Measurements from ENCODE around the gene EML4. TPM values are rescaled to one million over a fixed set of nuclear protein-coding genes. Genes with fewer than 3 reads are reported as not detected.
A peak's percentile ranks its signal among the peaks of the same experiment; 100 is the strongest.
"Not testable (repeated sequence)": the region's sequence is repeated elsewhere in the genome, so short reads cannot be mapped to it uniquely, and the experiment has no call there.

The EML4 gene
- polyA plus RNA-seq, 3 donors: 94.5 to 126 (median 121) TPM

DNA sequence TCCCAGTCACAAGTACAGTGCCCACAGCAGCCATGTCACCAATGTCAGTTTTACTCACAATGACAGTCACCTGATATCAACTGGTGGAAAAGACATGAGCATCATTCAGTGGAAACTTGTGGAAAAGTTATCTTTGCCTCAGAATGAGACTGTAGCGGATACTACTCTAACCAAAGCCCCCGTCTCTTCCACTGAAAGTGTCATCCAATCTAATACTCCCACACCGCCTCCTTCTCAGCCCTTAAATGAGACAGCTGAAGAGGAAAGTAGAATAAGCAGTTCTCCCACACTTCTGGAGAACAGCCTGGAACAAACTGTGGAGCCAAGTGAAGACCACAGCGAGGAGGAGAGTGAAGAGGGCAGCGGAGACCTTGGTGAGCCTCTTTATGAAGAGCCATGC, 160.6 kb downstream of the EML4 start:
- no peak for DNase-seq

DNA sequence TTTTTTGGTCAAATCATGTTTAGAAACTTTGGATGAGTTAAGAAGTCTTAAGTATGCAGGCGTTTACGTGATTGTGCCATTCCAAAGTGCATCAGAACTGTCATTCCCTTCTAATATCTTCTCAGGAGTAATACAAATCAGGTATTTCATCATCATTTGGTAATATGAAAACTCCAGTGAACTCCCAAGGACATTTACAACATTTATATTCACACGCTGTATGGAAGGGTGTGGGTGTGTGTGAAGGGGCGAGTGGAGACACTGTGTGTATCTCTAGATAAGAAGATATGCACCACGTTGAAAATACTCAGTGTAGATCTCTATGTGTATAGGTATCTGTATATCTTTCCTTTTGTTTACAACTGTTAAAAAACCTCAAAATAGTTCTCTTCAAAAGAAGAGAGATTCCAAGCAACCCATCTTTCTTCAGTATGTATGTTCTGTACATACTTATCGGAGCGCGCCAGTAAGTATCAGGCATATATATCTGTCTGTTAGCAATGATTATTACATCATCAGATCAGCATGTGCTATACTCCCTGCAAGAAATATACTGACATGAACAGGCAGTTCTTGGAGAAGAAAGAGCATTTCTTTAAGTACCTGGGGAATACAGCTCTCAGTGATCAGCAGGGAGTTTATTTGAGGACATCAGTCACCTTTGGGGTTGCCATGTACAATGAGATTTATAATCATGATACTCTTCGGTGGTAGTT, 162.6 kb downstream of the EML4 start:
- DNase-seq: no peak

DNA sequence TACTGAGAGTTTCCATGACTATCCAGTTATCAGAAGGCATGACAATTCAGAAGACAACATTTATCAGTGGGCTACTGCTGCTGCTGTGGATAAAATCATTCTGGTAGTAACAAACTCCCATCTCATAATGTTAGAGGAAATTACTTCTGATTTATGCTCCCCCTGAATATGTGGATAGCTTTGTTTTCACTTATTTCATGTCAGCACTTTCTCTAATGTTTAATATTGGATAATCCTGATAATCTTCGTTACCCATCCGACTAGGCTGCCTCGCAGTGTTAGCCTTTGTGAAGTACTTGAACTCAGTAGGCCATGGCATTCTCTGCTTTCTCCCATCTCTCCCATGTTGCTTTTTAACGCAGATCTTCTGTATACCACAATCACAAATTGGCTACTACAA, 163.4 kb downstream of the EML4 start:
- no peak for DNase-seq

DNA sequence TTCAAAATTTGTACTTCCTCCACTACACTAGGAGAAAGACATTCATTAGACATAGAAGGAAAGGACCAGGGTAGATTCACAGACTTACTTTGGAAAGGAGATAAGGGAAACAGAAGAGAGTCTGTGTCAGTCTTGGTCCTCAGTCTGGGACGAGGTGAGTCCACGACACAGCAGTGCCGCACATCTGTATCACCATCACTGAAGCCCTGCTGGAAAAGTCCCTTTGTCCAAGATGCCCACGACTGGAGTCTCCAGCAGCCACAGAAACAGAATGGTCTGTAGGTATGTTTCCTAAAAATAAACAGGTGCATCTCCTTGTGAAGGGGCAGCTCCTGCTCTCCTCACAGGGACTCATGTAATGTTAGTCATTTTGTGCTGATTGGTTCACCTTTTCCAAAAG, 164.4 kb downstream of the EML4 start:
- DNase-seq: no peak

DNA sequence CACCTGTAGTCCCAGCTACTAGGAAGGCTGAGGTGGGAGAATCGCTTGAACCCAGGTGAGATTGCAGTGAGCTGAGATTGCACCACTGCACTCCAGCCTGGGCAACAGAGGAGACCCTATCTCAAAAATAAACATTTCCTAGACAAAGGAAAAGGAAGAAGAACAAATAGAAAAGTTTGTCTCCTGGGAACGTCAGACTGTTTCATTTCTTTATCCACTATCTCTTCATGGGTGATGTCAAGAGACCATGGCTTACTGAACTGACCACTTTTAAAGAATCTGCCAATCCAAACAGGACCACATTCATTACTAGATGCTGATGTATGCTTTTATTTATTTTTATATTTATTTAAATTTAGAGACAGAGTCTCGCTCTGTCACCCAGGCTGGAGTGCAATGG, 165.1 kb downstream of the EML4 start:
- DNase-seq: no peak

DNA sequence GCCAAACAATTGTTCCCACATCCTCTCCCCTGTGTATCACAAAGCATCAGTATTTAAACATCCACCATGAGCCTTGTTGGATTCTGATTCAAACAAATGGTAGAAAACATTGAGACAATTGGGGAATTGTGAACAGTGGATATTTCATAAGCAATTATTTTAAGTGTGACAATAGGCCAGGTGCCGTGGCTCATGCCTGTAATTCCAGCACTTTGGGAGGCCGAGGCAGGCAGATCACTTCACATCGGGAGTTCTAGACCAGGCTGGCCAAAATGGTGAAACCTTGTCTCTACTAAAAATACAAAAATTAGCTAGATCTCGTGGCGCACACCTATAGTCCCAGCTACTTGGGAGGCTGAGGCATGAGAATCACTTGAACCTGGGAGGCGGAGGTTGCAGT, 165.7 kb downstream of the EML4 start:
- not testable (repeated sequence) for DNase-seq

DNA sequence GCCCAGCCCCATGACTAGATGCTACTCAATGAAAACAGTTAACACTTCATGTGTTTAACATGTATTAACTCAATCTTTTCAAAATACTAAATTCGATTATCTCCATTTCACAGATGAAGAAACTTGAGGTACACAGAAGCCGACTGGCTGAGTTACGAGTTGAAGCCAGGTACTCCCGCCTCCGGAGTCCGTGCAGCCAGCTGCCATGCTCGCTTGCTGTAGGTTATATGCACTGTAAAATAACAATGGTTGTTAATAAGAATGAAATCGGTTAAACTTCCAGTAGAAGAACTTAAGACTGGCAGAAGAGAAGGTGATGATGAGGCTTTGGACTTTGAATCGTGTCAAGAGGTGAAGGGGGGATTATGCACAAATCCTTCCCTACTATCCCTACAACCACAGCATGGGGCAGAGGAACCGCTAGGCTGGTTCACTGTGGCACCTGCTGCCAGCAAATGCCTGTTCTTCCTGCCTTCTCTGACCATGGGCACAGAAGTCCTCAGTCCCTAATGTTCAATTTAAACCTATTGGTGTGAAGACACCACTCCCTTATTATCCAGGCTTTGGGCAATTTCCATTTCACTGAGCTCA, 166.5 kb downstream of the EML4 start:
- no peak for DNase-seq

DNA sequence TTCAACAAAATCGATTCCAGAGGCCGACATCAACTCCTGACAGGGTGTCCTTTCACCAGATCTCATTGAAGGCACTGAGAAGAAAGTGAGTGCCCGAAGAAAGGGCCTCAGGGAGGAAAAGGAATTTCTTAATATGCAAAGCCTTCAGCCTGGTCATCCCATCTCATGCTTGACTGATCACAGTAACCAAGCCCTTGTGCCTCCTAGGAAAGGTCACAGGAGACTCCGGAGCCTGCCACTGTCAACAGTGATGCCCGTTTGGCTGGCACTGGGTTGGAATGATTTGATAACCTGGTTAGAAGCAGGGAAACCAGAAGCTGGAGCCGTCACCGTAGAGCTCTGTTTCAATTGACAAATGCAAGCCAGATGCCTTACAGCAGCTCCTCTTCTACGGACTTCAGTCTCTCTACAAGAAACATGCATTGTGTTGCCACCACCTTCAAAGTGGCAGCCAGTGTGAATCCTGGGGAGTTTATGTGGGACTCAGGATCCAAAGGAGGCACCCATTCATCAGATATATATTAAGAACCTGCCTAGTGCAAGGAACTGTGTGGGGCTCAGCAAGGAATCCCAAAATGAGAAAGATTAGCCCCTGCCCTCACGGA, 167.3 kb downstream of the EML4 start:
- peak; percentile 17 for DNase-seq

DNA sequence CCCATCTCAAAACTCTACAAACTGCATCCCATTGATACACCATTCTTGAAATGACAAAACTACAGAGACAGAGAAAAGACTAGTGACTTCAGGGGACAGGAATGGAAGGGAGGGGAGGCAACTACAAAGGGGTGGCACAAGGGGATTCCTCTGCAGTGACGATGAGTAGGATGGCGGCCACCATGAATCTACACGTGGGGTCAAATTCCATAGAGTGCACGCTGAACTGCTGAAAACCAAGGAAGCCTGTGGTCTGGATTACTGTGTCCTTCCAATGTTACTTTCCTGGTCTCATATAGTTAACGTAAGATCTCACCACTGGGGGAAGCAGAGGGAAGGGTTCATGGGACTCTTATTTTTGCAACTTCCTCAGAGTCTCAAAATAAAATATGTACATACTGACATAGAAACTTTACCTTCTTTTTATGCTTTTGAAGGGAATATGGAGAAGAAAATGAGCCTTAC, 168.2 kb downstream of the EML4 start:
- no peak for DNase-seq

DNA sequence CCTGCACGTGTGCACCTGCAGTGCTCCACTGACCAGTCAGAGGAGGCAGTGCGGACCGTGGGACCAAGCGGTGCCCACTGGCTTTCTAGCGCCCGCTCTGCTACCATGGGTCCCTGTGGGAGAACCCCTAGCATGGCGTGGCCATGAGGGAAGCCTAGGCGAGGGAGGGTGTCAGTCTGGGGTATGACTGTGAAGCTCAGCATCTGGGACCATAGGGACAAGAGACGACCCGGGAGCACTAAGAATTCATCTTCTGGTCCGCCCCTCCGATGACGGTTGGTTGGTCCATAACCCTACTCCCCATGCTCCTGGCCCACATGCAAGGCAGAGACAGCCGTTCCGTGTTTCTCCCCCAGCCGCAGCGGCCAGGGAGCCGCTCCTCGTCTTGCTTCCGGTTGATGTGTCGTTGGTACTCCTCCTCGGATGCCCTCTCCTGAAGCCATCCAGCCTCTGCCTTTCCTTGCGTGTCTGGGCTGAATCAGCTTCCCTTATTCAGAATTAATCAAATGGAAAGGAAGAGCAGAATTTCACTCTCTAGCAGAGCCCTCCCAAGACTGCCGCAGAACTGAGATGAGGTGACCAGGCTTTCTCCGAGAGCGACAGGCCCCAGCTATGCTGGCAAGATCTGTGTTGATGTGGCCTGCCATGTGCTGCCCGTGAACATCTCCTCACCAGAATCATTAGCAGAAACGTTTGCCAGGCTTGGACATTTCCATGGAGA, 168.9 kb downstream of the EML4 start:
- no peak for DNase-seq

DNA sequence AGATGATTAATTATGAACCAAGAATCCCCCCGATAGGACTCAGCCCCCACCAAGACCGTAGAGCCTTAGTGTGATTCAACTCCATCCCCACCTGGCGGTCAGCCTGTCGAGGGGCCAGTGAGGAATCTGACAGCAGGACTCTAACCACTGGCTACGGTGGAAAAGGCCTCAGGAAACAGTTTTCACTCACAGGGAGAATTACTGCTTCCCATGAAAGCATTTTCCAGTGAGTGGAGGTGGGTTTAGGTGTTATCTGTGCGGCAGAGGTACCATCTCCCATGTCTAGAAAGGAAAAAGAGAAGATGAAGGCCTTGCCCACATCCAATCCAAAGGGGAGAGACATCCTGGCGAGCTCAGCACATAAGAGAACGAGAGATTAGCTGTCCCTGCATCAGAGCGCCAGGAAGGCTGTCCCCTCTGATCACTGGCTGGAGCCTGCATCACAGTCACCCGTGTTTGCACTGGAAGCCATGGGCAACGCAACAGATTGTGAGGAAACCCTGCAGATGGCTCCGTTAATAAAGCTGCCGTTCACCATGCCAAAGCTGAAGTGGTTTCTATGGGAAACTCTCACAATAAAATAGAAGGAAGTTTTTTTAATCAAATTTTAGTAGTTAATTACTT, 169.5 kb downstream of the EML4 start:
- DNase-seq: no peak

DNA sequence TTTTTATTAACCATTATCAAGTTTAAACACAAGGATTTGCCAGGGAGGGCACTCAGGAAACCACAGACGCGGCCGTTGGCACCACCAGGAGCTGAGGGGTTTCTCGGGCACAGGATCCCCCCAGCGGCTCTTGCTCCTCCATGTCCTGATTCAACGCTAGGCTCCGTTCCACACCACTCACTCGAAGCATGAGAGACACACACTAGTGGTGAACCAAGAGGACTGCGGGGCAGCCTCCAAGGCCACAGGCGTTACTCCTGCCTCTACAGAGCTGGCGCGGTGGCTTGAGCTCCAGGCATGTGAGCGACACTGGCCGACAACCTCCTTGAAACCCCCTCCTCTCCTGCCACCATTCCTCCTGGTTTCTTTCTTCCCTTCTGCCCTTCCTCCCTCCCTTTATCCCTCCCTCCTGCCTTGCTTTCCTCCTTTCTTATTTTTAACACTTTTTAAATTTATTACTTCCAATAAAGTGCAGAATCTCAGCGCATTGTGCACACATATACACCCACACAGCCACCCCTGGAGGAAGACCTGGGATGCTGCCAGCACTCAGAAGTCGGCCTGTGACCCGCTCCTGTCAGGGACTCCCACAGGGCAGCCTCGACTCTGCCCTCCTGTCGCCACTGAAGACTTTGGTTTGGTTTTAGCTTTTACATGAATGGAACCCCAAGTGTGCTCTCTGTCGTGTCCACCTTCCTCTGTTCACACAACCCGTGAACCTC, 170.2 kb downstream of the EML4 start:
- DNase-seq: no peak

DNA sequence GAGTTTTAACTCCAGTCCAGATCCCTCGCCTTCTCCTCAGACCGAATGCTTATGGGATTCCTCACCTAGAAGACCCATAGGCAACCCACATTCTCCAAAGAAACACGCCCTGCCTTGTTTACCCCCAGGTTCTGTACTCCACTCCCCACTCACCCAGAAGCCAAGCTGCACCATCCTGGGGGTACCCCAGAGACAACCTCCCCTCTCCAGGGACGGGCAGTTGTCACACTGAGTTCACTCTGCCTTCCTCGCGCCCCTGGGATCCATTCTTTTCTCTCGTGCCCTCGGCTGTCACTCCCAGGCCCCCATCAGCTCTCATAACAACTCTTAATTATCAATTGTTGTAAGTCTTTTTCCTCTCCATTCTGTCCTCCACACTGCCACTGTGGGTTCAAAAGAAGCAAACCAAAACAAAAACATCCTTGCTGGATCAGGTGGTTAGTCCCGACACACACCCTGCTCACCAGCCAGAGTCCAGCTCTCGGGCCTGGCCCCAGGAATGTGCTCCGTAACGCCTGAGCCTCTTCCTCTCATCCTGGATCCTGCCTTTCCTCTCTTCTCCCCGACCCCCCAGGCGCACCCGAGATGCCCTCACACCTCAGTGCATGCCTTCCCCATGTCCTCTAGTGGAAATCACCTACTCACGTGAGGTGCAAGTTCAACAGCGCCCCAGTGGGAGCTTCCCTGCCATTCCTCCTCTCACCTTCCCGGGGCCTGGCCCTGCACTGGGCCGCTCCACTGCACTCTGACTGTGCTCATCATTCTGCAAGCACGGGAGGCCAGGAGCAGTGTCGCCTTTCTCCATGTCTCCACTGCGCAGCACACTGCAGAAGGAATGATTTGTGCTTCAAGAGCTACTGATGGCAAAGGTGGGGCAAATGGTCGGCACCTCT, 171.1 kb downstream of the EML4 start:
- no peak for DNase-seq

DNA sequence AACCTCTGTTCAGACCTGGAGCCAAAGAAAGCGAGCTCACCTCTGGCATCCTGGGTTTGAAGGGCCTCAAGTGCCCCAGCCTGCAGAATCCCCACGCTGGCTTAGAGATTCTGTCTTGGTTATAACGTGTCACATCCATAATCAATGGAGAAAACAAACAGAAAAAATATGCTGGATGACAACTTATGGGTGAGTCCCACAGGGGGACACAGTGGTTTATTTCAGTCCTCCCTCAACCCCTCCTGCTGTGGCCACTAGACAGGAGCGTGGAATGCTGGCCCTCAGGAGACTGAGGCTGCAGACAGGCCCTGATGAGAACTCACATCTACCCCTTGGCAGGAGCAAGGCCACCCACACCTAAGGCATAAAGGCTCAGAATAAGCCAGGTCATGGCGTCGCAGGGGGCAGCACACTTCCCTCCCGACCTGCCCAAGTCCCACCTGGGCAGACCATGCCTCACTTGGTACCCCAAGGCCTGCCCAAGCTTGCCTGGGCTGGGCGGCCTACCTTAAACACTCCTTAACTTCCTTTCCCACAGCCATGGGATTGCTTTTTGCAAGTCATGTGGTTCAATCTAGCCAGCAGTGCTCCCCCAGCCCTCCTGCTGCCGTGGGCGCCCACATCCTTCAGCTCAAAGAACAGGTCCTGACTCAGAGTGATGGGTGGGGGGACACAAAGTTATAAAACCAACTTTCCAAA, 171.9 kb downstream of the EML4 start:
- no peak for DNase-seq

DNA sequence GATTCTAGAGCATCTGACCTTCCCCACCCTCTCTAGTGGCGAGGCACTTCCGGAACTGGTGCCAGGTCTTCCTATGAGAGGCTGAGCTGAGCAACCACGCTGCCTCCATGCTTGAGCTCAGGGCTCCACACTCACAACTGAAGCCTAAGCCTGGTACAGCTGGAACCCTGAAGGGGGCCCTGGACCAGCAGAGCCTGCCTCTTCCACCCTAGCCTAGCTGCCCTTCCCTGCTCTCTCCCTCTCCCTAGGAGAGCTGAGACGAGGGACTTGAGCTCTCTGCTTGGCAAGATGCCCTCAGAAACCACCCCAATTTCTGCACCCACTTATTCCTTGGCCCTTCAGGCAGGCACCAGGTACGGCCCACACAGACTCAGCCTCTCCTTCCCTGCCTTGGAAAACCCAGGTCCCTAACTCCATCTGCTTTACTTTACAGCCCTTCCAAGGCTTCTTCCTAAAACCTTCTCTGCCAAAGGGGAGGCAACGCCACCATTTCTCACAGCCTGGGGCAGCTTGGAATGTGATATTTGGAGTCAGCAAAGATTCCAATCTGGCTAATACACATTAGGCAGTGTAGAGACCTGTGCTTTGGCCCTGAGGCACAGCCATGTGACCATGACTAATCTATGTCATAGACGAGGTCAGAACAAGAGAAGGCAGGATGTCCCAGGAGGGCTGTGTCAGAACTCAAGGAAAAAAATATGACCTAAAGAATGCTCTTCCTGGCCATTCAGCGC, 173.1 kb downstream of the EML4 start:
- no peak for DNase-seq

DNA sequence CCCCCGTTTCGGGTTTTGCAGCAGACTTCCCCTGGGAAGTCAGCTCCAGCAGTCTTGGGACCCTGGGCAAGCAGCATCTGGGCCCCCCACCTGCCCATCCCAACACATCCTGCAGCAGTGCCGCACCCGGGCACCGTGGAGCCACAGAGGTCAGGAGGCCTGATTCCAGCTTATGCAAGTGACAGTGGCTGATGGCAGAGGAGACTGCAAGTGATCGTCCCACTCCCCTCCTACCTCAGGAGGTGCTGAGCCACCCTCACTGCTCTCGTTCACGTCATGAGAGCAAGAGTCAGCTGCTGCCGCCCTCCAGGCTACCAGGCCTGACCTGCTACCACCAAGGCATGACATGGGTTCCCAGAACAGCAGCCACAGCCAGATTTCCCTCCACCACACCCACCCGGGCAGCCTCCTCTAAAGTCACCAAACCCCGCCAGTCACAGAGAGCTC, 173.7 kb downstream of the EML4 start:
- no peak for DNase-seq

DNA sequence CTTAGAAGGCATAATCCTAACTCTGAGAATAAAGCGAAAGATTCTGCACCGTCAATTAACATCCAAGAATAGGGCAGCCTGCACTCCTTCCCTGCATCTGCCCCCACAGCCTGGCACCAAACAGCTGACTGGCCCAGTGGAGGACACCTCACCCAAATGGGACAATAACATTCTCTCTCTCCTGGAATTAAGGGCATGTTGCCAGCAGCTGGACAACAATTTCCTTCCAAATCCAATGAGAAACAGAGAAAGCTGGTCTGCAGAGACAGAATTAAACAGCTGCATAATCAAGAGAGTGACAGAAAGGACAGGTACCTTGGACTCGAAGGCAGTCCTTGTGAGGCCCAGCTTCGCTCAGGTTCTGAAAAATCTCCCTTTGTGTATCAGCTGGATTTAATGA, 176.8 kb downstream of the EML4 start:
- DNase-seq: no peak

DNA sequence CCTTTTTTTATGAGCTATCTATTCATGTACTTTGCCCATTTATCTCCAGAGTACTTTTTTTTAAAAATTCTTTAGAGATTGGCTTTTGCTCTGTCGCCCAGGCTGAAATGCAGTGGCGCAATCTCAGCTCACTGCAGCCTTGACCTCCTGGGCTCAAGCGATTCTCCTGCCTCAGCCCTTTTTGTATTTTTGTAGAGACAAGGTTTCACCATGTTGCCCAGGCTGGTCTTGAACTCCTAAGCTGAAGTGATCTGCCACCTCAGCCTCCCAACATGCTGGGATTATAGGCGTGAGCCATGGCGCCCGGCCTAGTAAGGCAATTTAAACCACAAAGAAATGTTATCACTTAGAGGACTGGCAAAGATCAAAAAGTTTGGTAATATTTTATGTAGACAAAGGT, 177.7 kb downstream of the EML4 start:
- DNase-seq: not testable (repeated sequence)

DNA sequence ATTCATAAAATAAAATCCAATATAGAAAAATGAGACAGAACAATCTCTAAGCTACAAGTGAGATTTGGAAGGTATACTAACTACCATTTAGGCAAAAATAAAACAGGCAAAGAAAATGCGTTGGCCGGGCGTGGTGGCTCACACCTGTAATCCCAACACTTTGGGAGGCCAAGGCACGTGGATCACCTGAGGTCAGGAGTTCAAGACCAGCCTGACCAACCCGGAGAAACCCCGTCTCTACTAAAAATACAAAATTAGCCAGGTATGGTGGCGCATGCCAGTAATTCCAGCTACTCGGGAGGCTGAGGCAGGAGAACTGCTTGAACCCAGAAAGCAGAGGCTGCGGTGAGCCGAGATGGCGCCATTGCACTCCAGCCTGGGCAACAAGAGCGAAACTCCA, 178.4 kb downstream of the EML4 start:
- DNase-seq: not testable (repeated sequence)

Data from renal pelvis (tissue), 4 donors.